DND-41 (cell line): ENCODE results near the gene WRAP73.
"Not testable (repeated sequence)": the region's sequence is repeated elsewhere in the genome, so short reads cannot be mapped to it uniquely, and the experiment has no call there.

Experiments used
- EZH2 ChIP-seq: IDR thresholded peaks from 3 replicates; pipeline ENCODE4 v1.6.1; 2012; ENCODE audit warnings: borderline replicate concordance, low read depth, mild to moderate bottlenecking, moderate library complexity, low read length, inconsistent platforms; ENCODE audit not compliant: severe bottlenecking
- TF ChIP-seq, protein P1 (sequence below): IDR thresholded peaks from 2 replicates; pipeline ENCODE4 v1.5.1; 2012; ENCODE audit warnings: borderline replicate concordance, low read length, moderate library complexity, mild to moderate bottlenecking; ENCODE audit not compliant: poor library complexity, severe bottlenecking; ENCODE audit errors: extremely low read depth

DNA sequence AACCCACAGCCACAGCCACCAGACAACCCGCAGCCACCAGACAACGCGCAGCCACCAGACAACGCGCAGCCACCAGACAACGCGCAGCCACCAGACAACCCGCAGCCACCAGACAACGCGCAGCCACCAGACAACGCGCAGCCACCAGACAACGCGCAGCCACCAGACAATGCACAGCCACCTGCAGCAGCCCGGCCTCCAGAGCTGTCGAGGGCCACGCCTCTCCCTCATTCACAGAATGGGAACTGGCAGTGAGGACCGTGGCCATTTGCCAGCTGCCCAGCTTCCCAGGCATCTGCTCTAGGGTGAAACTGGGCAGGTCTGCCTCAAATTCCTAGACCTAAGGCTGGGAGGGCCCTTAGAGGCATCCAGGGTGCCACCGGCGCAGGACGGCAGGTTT, 66.2 kb downstream of the WRAP73 start:
- TF ChIP-seq, protein P1, sequence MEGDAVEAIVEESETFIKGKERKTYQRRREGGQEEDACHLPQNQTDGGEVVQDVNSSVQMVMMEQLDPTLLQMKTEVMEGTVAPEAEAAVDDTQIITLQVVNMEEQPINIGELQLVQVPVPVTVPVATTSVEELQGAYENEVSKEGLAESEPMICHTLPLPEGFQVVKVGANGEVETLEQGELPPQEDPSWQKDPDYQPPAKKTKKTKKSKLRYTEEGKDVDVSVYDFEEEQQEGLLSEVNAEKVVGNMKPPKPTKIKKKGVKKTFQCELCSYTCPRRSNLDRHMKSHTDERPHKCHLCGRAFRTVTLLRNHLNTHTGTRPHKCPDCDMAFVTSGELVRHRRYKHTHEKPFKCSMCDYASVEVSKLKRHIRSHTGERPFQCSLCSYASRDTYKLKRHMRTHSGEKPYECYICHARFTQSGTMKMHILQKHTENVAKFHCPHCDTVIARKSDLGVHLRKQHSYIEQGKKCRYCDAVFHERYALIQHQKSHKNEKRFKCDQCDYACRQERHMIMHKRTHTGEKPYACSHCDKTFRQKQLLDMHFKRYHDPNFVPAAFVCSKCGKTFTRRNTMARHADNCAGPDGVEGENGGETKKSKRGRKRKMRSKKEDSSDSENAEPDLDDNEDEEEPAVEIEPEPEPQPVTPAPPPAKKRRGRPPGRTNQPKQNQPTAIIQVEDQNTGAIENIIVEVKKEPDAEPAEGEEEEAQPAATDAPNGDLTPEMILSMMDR = not testable (repeated sequence)
- not testable (repeated sequence) for TF ChIP-seq EZH2
